GM15510 (cell line): ENCODE data around the gene SYNE2.

ENCODE experiments used
- POLR2A ChIP-seq: IDR thresholded peaks from 3 replicates; pipeline ENCODE4 v1.6.1; 2011; ENCODE audit warnings: borderline replicate concordance; ENCODE audit not compliant: insufficient read length; ENCODE audit errors: extremely low read depth

Gene SYNE2

GRCh38 chr14:64137657-64138290, 285.0 kb downstream of the SYNE2 start:
- no peak for TF ChIP-seq POLR2A

- no peak for TF ChIP-seq POLR2A
Measured at GRCh38 chr14:64147126-64147790, 294.5 kb downstream of the SYNE2 start.

GRCh38 chr14:64149921-64150320, 297.1 kb downstream of the SYNE2 start:
- no peak for TF ChIP-seq POLR2A

- TF ChIP-seq POLR2A, result no peak
Measured at GRCh38 chr14:64158608-64159007, 305.8 kb downstream of the SYNE2 start.

GRCh38 chr14:64159588-64159987, 306.8 kb downstream of the SYNE2 start:
- no peak for TF ChIP-seq POLR2A

GRCh38 chr14:64170181-64170580, 317.4 kb downstream of the SYNE2 start:
- TF ChIP-seq POLR2A, result no peak

GRCh38 chr14:64174922-64175782, 322.3 kb downstream of the SYNE2 start:
- no peak for TF ChIP-seq POLR2A

- no peak for TF ChIP-seq POLR2A
Measured at GRCh38 chr14:64176330-64176729, 323.5 kb downstream of the SYNE2 start.

- no peak for TF ChIP-seq POLR2A
Measured at GRCh38 chr14:64178814-64179213, 326.0 kb downstream of the SYNE2 start.

- TF ChIP-seq POLR2A, result no peak
Measured at GRCh38 chr14:64184103-64184729, 331.4 kb downstream of the SYNE2 start.

GRCh38 chr14:64185184-64185583, 332.4 kb downstream of the SYNE2 start:
- TF ChIP-seq POLR2A, result no peak

- TF ChIP-seq POLR2A, result no peak
Measured at GRCh38 chr14:64186231-64187129, 333.7 kb downstream of the SYNE2 start.

GRCh38 chr14:64187331-64187730, 334.5 kb downstream of the SYNE2 start:
- no peak for TF ChIP-seq POLR2A

GRCh38 chr14:64190974-64191502, 338.2 kb downstream of the SYNE2 start:
- no peak for TF ChIP-seq POLR2A
